HG03565 (cell line): Measurements from ENCODE around the gene PANX2.
"Not testable (repeated sequence)": the region's sequence is repeated elsewhere in the genome, so short reads cannot be mapped to it uniquely, and the experiment has no call there.

Experiments
- ATAC-seq: cut with Tn5 transposase; IDR thresholded peaks from one replicate; pipeline ENCODE4 v1.9.1; 2021; ENCODE audit warnings: mild to moderate bottlenecking, moderate library complexity; ENCODE audit not compliant: unreplicated experiment

PANX2 gene

GRCh38 chr22:50170453-50171318 is at the start of gene PANX2:
Gene PANX2, plus strand, starts transcription at chr22:50170731. Its CDS starts 0 bp downstream, at chr22:50170731.
- no peak for ATAC-seq

GRCh38 chr22:50121202-50121740 is 49.3 kb upstream of the PANX2 start:
- no peak for ATAC-seq

GRCh38 chr22:50123119-50123518 is 47.4 kb upstream of the PANX2 start:
- ATAC-seq, result no peak

- ATAC-seq, result no peak
Observed at GRCh38 chr22:50125029-50125428, 45.5 kb upstream of the PANX2 start.

GRCh38 chr22:50129121-50129736 is 41.3 kb upstream of the PANX2 start:
- no peak for ATAC-seq

GRCh38 chr22:50131894-50132293 is 38.6 kb upstream of the PANX2 start:
- ATAC-seq, result no peak

- ATAC-seq, result no peak
Observed at GRCh38 chr22:50134481-50134880, 36.0 kb upstream of the PANX2 start.

- no peak for ATAC-seq
Observed at GRCh38 chr22:50136581-50137015, 33.9 kb upstream of the PANX2 start.

GRCh38 chr22:50137277-50137676 is 33.3 kb upstream of the PANX2 start:
- not testable (repeated sequence) for ATAC-seq

- ATAC-seq, result no peak
Observed at GRCh38 chr22:50138041-50138440, 32.5 kb upstream of the PANX2 start.

GRCh38 chr22:50138988-50139387 is 31.5 kb upstream of the PANX2 start:
- ATAC-seq, result no peak

- ATAC-seq, result no peak
Observed at GRCh38 chr22:50139843-50140415, 30.6 kb upstream of the PANX2 start.

GRCh38 chr22:50140615-50141014 is 29.9 kb upstream of the PANX2 start:
- ATAC-seq, result no peak

GRCh38 chr22:50141462-50141861 is 29.1 kb upstream of the PANX2 start:
- ATAC-seq, result no peak

GRCh38 chr22:50141891-50142363 is 28.6 kb upstream of the PANX2 start:
- ATAC-seq, result no peak

GRCh38 chr22:50143096-50143495 is 27.4 kb upstream of the PANX2 start:
- ATAC-seq, result no peak

GRCh38 chr22:50144005-50144614 is 26.4 kb upstream of the PANX2 start:
- ATAC-seq, result no peak

GRCh38 chr22:50145721-50146438 is 24.7 kb upstream of the PANX2 start:
- no peak for ATAC-seq

- no peak for ATAC-seq
Observed at GRCh38 chr22:50146439-50147238, 23.9 kb upstream of the PANX2 start.
